Hypothalamus (tissue), 51 donors: ENCODE results near the gene COL8A2.
A peak's percentile ranks its signal among the peaks of the same experiment; 100 is the strongest.

Experiments used
- DNase-seq, 51 donors: peaks; one replicate each; lab custom pipeline; 2025; lab: John Stamatoyannopoulos, UW

COL8A2 gene

GRCh38 chr1:36137776-36138175, 12.8 kb upstream of the COL8A2 start:
- DNase-seq: no peak

DNA sequence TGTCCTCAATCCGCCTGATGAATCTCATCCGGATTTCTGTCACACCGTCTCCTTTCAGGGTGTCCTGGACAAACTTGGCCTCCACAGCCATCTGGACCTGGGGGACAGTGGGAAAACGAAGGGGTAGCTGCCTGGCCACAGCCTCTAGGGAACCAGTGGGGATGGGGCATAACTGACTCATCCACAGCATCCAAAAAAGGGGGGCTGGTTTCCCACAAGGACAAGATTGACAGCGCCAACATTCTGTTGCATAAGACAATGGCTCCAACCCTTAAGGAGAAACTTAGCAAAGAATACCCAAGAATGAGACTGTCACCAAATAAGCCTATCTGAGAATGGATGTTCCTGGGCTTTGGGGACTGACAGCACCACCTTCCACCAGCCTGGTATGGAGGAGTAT, 12.2 kb upstream of the COL8A2 start:
- no peak for DNase-seq

GRCh38 chr1:36136535-36136934, 11.5 kb upstream of the COL8A2 start:
- peak in 6 of 51 donors; percentile 17 to 51 (median 36) for DNase-seq

DNA sequence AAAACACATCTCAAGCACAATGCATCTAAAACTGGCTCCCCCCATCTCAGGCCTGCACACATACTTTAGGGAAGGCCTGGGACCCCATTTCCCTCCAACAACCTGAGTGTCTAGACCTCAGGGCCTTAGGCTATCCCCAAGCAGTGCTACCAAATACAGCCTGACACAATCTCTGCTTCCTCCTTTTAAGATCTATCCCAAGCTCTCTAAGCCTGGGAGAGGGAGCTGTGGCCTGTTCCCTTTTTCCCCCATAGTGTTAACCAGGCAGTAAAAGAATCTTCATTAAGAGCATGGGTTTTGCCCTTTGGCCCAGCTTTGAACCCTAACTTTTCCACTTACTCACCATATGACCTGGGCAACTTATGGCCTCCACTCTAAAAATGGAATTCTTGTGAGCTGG, 10.8 kb upstream of the COL8A2 start:
- DNase-seq: no peak

GRCh38 chr1:36135330-36135667, 10.3 kb upstream of the COL8A2 start:
- no peak for DNase-seq

GRCh38 chr1:36134505-36135329, 9.7 kb upstream of the COL8A2 start:
- peak in 34 of 51 donors; percentile 10 to 74 (median 38) for DNase-seq

- no peak for DNase-seq
Observed at GRCh38 chr1:36134031-36134430, 9.0 kb upstream of the COL8A2 start.

DNA sequence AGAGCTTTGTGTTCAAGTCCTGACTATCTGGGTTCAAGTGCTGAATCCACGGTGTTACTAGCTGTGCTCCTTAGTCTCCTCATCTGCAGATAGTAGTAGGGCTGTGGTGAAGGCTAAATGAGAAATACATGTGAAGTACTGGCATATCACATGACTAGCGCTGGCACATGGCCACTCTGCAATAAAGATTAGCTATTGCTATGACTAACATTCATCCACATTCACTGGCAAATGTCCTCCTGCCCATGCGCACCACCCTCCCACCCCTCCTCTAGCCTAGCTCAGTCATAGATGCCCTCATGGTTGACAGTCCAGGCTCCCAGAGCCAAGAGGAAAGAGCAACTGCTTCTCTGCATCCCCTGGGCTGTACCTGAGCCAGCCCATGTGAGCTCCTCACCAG, 8.5 kb upstream of the COL8A2 start:
- DNase-seq: peak in 1 of 51 donors; percentile 70

DNA sequence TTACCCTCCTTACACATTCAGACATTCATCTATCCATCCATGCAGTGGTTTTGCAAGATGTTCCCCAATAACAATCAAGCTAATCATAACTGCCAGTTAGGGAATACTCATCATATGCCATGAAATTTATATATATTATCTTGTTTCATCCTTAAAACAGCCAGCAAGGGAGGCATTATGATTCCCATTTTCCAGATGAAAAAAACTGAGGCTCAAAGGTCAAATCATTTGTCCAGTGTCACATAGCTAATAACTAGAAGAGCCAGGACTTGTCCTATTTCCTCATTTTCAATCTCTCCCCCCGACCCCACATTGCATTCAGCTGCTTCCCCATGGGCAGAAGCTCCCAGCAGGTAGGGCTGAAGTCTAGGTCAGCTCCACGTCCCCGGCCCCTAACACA, 7.0 kb upstream of the COL8A2 start:
- DNase-seq: no peak

DNA sequence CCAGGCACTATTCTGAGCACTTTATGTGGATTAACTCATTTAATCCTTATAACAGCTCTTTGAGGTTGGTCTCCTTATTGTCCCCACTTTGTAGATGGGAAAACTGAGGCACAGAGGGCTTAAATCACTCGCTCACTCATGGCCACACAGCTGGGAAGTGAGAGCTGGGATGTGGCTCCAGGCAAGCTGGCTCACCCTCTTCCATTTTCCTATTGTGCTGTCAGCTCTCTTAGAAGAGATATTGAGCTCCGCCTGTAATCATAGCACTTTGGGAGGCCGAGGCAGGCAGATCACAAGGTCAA, 3.8 kb upstream of the COL8A2 start:
- no peak for DNase-seq

DNA sequence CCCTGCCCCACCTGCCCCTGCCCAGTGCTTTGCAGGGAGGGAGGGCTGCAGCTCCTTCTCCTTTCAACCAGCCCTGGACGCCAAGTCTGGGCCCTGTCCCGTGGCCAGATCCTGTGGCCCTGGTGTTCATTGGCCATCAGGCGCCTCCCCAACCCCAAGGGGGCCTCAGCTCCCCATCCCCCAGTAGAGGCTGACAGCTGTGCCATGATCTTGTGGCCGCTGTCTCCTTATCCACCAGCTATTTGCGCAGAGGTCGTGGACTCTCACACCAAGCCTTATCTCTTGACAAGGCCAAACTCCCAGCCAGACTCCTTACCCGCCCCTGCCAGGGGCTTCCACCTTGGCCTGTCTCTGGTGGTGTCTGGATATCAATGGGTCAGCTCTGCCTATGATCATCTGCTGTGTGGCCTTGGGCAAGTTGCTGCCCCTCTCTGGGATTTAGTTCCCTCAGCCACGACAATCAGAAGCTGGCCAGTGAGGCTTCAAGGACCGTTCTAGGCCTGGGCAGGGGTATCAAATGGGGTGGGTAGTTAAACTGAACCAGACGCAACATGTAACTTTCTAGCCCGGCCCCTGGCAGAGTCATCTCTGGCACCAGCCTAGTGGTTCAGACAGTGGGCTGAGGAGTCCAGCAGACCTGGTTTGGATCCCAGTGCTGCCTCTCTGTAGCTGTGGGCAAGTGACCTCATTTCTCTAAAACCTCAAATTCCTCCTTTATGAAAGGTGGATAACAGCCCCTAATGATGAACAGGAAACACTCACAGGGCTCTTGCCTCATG, 3.3 kb upstream of the COL8A2 start:
- DNase-seq: no peak

- no peak for DNase-seq
Observed at GRCh38 chr1:36126797-36127500, 1.9 kb upstream of the COL8A2 start.

DNA sequence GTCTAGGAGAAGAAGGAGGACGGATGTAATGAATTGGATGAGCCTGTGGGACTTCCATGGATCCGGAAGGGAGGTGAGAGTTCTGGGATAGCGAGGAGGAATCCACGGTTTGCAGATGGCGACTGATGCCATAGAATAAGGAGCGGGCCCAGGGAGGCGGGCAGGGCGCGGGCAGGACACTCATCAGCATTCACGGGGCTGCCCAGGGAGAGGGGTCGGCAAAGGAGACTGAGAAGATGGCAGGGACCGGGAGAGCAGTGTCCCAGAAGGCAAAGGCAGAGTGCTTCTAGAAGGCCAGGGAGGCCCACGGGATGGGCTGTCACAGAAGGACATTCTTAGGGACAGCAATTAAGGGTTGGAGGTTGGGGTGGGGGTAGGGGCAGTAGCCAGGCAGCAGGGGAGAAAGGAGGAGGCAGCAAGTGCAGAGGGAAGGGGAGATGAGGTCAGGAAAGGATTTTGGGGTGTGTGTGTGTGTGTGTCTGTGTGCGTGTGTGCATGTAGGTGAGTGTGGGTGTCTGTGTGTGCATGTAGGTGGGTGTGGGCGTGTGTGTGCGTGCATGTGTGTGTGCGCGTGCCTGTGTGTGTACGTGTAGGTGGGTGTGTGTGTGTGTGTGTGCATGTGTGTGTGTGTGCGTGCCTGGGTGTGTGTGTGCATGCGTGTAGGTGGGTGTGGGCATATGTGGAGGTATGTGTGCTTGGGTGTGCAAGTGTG, 1.1 kb upstream of the COL8A2 start:
- DNase-seq: no peak

DNA sequence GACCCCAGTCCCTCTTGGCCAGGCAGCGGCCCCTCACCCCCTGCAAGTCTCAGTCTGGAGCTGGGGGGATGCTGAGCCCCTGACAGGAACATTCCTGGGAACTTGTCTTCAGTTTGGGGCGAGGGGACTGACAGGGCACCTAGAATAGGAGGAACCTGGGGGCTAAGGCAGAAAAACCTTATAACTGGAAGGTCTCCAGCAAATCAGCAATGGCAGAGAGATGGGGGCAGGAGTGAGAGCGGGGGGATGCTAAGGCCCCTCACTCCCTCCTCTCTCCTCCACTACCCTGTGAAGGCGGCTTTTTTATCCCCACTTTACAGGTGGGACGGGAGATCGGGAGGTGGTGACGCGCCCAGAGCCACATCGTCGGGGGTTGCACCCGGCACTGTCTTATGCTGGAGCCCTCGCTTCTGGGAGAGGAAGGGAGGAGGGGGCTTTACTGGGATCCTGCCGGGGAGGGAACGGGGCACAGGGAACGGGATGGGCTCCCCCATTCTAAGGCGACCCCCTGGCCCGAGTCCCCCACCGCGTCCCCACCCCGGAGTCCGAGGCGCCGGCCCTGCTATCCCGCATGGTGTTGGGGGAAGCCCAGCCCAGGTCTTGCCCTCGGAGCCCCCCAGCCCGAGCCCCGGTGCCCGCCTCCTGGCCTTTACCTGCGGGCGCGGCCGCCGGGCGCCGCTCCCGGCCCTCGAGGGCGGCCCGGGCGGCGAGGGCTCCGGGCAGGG, 456 bp downstream of the COL8A2 start:
- no peak for DNase-seq

- DNase-seq: peak in 10 of 51 donors; percentile 6 to 23 (median 14)
Observed at GRCh38 chr1:36123356-36123755, 1.7 kb downstream of the COL8A2 start.

GRCh38 chr1:36122062-36123030, 2.7 kb downstream of the COL8A2 start:
- no peak for DNase-seq

- DNase-seq: no peak
Observed at GRCh38 chr1:36119456-36119855, 5.6 kb downstream of the COL8A2 start.

DNA sequence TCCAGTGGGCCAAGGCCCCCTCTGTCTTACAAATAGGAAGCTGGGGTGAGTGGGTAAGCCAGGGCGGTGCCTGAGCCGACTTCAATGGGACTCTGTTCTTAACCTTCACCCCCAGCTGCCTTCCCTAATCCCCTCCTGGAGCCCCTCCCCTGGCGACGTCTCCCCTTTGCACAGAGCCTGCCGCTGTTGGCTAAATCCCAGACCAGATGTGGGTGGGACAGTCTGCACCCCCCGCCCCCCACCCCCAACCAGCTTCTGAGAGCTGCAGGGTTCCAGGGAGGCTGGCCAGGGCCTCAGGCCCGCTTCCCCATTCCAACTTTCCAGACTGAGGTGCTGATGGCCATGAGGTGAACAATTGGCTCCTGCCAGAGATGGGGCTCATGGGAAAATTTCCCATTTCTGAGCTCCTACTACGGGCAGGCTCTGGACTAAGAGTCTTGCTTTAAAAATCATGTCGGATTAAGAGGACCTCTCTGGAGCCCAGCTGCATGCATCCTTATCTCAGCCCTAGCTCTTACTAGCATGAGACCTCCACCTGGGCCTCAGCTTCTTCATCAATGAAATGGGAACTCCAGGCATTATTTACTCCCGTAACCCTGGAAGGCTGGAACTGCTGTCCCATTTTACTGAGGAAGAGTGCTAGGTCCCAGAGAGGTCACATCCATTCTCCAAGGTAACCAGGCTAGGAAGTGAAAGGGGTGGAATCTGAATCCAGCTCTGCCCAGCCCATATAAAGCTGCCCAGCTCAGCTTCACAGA, 6.4 kb downstream of the COL8A2 start:
- no peak for DNase-seq
